ENCODE results near the gene SDF4. TPM values are rescaled to one million over a fixed set of nuclear protein-coding genes. Genes with fewer than 3 reads are reported as not detected.

Gene SDF4
- 100 to 1,000 TPM; 157 to 240 (median 194) TPM for polyA plus RNA-seq

- H3K27ac Mint-ChIP-seq = peak within 1 kb of the TSS; percentile 85 to 93 (median 91)
- peak within 1 kb of the TSS; percentile 90 to 95 (median 92) for H3K4me3 Mint-ChIP-seq
- no peaks in the 10 kb centered on the region for H3K9me3 Mint-ChIP-seq
- DNase-seq = peak; percentile 96 to 97 (median 97)
- peaks cover 36 to 42% of the 10 kb centered on the region in 2 donors for H3K4me1 Mint-ChIP-seq
- peaks cover 8 to 21% (median 14%) of the 10 kb centered on the region in 3 donors for H3K27me3 Mint-ChIP-seq (ENCODE audit: low read depth in 3 of 3)
- H3K36me3 Mint-ChIP-seq = peaks cover 0 to 10% (median 0%) of the 10 kb centered on the region in 3 donors
These were observed at the start of gene SDF4 for GRCh38 chr1:1231400-1232207. SDF4 (minus strand) TSS chr1:1232001; CDS start chr1:1228772, 3,229 bp downstream.

- H3K27me3 Mint-ChIP-seq (ENCODE audit: low read depth in 3 of 3) = peaks cover 1 to 2% (median 1%) of the 10 kb centered on the region in 3 donors
- no peaks in the 10 kb centered on the region for H3K36me3 Mint-ChIP-seq
- no peaks in the 10 kb centered on the region for H3K9me3 Mint-ChIP-seq
- H3K27ac Mint-ChIP-seq = no peak overlapping the region
- H3K4me3 Mint-ChIP-seq = no peak overlapping the region
- H3K4me1 Mint-ChIP-seq = no peaks in the 10 kb centered on the region
- no peak for DNase-seq
These were observed 49.1 kb upstream of the SDF4 start for GRCh38 chr1:1280782-1281481.

GRCh38 chr1:1279028-1279427 is 47.2 kb upstream of the SDF4 start:
- Mint-ChIP-seq H3K36me3 (no peaks in the 10 kb centered on the region), H3K27me3 (ENCODE audit: low read depth in 3 of 3) (peaks cover 0 to 2% (median 1%) of the 10 kb centered on the region in 3 donors), H3K9me3 (no peaks in the 10 kb centered on the region), H3K27ac (no peak overlapping the region), H3K4me3 (no peak overlapping the region), H3K4me1 (no peaks in the 10 kb centered on the region)
- DNase-seq = no peak

GRCh38 chr1:1278620-1279019 is 46.8 kb upstream of the SDF4 start:
- no peak overlapping the region for H3K4me3 Mint-ChIP-seq
- peaks cover 0 to 2% (median 1%) of the 10 kb centered on the region in 3 donors for H3K27me3 Mint-ChIP-seq (ENCODE audit: low read depth in 3 of 3)
- DNase-seq = no peak
- H3K4me1 Mint-ChIP-seq = no peaks in the 10 kb centered on the region
- H3K27ac Mint-ChIP-seq = no peak overlapping the region
- H3K9me3 Mint-ChIP-seq = no peaks in the 10 kb centered on the region
- H3K36me3 Mint-ChIP-seq = no peaks in the 10 kb centered on the region

- peaks cover 22 to 23% of the 10 kb centered on the region in 2 donors for H3K4me1 Mint-ChIP-seq
These were observed 44.0 kb upstream of the SDF4 start for GRCh38 chr1:1275836-1276235.

DNA sequence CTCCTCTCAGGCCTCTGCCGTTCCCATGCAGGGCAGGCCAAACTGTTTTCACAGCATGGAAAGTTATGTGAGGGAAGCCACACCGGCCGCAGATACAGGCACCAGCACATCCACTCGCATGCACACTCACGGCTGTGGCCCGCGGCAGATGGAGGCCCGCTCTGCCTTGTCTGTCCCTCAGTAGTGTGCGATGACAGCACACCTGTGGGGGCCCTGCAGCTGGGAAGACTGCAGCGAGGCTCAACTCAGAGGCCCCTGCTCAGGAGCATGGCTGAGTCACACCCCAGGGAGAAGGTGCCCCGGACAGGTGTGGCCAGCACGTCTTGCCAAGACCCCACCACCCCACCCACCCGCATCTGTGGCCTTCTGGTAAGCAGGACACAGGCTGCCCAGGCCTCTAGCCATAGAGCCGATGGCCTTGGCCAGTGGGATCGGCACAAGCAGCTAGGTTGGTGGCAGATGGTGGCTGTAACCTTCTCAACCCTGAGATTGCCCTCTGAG is 43.2 kb upstream of the SDF4 start:
- H3K27ac Mint-ChIP-seq = peak overlapping the region in 1 of 6 donors; percentile 58
- H3K4me1 Mint-ChIP-seq = peaks cover 30 to 31% of the 10 kb centered on the region in 2 donors
- H3K4me3 Mint-ChIP-seq = peak overlapping the region; percentile 48 to 72 (median 66)
- H3K9me3 Mint-ChIP-seq = no peaks in the 10 kb centered on the region
- no peak for DNase-seq
- peaks cover 0 to 6% (median 0%) of the 10 kb centered on the region in 3 donors for H3K36me3 Mint-ChIP-seq
- H3K27me3 Mint-ChIP-seq (ENCODE audit: low read depth in 3 of 3) = peaks cover 4 to 6% (median 5%) of the 10 kb centered on the region in 3 donors

More at GRCh38 chr1:1275836-1276235, 44.0 kb upstream of the SDF4 start:
- no peaks in the 10 kb centered on the region for H3K9me3 Mint-ChIP-seq
- DNase-seq = no peak
- peaks cover 3 to 6% (median 3%) of the 10 kb centered on the region in 3 donors for H3K27me3 Mint-ChIP-seq (ENCODE audit: low read depth in 3 of 3)
- peak overlapping the region in 3 of 6 donors; percentile 35 to 73 (median 55) for H3K27ac Mint-ChIP-seq
- H3K36me3 Mint-ChIP-seq = no peaks in the 10 kb centered on the region
- peak overlapping the region in 4 of 5 donors; percentile 50 to 74 (median 62) for H3K4me3 Mint-ChIP-seq

DNA sequence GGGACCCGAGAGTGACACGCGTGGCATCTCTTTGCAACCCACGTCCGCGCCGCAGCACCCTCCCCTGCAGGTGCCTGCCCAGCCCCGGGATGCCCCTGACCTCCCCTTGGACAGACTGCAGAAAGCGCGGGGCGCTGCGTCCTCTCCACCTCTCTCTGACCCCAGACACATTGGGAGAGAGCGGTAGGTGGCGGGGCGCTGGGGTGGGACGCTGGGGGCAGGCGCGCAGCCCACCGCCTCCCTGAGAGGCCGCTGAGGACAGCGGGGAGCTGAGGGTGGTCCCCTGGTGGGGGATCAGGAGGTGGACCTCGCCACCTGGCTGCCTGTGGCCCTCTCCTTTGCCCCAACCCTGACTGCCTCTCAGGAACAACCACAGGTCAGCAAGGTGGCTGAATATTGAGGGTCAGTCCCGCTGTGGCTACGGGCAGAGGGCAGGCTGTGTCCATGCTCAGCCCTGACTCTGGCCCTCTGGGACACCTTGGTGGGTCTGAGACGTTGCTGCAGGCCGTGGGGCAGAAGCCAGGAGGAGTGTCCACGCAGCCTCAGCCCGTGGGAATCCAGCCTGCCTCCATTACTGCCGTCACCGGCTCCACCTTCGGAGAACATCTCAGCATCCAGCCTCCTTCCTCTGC is 42.6 kb upstream of the SDF4 start:
- Mint-ChIP-seq H3K4me3 (peak overlapping the region; percentile 48 to 72 (median 66)), H3K27me3 (ENCODE audit: low read depth in 3 of 3) (peaks cover 4 to 5% (median 4%) of the 10 kb centered on the region in 3 donors)

GRCh38 chr1:1273512-1274298 is 41.9 kb upstream of the SDF4 start, which contains the start of gene UBE2J2:
UBE2J2 (minus strand) TSS chr1:1273854; CDS start chr1:1267992, 5,862 bp downstream.
- Mint-ChIP-seq H3K4me3 (peak within 1 kb of the TSS; percentile 84 to 90 (median 86)), H3K4me1 (peaks cover 35 to 36% of the 10 kb centered on the region in 2 donors), H3K27me3 (ENCODE audit: low read depth in 3 of 3) (peaks cover 3 to 4% (median 4%) of the 10 kb centered on the region in 3 donors), H3K9me3 (no peaks in the 10 kb centered on the region), H3K27ac (peak within 1 kb of the TSS; percentile 81 to 92 (median 86)), H3K36me3 (peaks cover 0 to 7% (median 0%) of the 10 kb centered on the region in 3 donors)
- DNase-seq = peak; percentile 88 to 92 (median 91)

More for the DNA sequence above, 42.6 kb upstream of the SDF4 start:
- peaks cover 0 to 7% (median 0%) of the 10 kb centered on the region in 3 donors for H3K36me3 Mint-ChIP-seq
- H3K9me3 Mint-ChIP-seq = no peaks in the 10 kb centered on the region
- peak overlapping the region in 1 of 6 donors; percentile 58 for H3K27ac Mint-ChIP-seq
- peaks cover 35 to 36% of the 10 kb centered on the region in 2 donors for H3K4me1 Mint-ChIP-seq
- DNase-seq = no peak

DNA sequence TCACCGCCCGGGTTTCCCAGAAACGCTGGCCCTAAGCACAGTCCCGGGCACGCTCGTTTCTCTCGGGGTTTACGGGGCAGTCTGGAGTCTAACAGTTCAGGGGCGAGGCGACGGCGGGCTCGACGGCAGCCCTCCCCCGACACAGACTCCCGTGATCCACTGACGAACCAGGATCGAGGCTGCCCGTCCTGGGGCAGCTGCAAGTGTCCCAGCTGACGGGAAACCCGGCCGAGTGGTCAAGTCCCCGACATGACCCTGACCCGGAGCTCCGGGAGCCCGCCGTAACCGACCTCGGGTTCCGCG is 41.4 kb upstream of the SDF4 start:
- DNase-seq = no peak
- no peaks in the 10 kb centered on the region for H3K9me3 Mint-ChIP-seq
- H3K27ac Mint-ChIP-seq = peak overlapping the region; percentile 81 to 92 (median 86)
- H3K4me1 Mint-ChIP-seq = peaks cover 38% of the 10 kb centered on the region in 2 donors
- peaks cover 0 to 7% (median 0%) of the 10 kb centered on the region in 3 donors for H3K36me3 Mint-ChIP-seq
- H3K4me3 Mint-ChIP-seq = peak overlapping the region; percentile 84 to 90 (median 86)
- peaks cover 3 to 4% (median 4%) of the 10 kb centered on the region in 3 donors for H3K27me3 Mint-ChIP-seq (ENCODE audit: low read depth in 3 of 3)

DNA sequence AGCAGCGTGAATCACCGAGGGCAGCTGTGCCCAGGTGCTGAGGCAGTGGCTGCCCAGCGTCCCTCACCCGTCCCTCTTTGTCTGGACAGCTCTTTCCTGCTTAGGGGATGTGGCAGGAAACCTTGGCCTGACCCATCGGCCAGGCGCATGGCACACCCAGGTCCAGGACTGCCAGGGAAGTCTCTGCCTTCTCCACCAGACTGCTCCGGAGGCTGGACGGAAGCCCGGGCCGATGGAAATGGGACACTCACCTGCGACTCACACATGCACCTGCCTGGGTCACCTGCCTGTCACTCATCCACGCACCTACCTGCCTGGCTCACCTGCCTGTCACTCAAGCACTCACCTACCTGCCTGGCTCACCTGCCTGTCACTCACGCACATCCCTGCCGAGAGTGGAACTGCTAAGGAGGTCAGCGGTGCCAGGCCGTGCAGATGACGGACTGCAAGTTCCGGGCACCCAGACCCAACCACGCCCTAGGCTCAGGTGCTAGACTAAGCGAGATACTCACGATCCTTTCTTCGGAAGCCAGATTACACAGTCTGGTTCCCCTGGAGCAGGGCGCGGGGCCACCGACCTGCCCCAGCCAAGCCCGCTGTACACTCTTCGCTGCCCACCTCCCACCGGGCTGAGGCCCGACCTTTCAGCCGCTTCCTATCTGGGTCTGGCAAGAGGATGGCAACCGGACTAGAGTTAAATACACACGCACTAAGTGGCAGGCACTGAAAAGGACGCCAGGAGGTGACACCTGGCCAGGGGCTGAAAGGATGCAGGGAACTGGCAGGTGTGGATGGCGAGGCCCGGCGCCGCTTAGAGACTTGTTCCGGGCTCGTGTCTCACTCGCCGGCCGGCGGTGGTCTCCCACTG is 40.8 kb upstream of the SDF4 start:
- Mint-ChIP-seq H3K27me3 (ENCODE audit: low read depth in 3 of 3) (peaks cover 3 to 4% (median 4%) of the 10 kb centered on the region in 3 donors), H3K4me1 (peaks cover 41% of the 10 kb centered on the region in 2 donors), H3K27ac (peak overlapping the region; percentile 81 to 92 (median 87)), H3K4me3 (peak overlapping the region; percentile 84 to 90 (median 86)), H3K9me3 (no peaks in the 10 kb centered on the region), H3K36me3 (peaks cover 0 to 7% (median 0%) of the 10 kb centered on the region in 3 donors)
- peak in 1 of 3 donors; percentile 16 for DNase-seq

DNA sequence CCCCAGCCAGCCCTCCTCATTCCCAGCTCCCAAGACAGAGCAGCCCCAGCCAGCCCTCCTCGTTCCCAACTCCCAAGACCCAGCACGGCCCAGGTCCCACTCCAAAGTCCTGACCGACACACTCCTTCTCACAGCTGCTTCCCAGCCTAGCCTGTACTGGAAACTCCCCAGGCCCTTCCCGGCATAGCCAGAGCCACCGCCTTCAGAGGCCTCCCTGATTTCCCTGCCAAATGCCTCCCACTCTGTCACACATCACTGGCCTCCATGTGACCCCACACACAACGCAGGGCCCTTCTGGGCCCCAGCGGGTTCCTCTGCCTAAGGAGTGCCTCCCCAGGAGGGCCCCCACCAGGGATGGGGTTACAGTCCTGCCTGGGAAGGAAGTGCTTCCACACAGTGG is 39.0 kb upstream of the SDF4 start:
- peaks cover 0 to 7% (median 0%) of the 10 kb centered on the region in 3 donors for H3K36me3 Mint-ChIP-seq
- H3K4me1 Mint-ChIP-seq = peaks cover 41 to 46% of the 10 kb centered on the region in 2 donors
- H3K9me3 Mint-ChIP-seq = no peaks in the 10 kb centered on the region
- no peak for DNase-seq
- H3K27me3 Mint-ChIP-seq (ENCODE audit: low read depth in 3 of 3) = peaks cover 3 to 4% (median 4%) of the 10 kb centered on the region in 3 donors
- peak overlapping the region in 4 of 5 donors; percentile 49 to 90 (median 80) for H3K4me3 Mint-ChIP-seq
- peak overlapping the region; percentile 51 to 85 (median 61) for H3K27ac Mint-ChIP-seq

DNA sequence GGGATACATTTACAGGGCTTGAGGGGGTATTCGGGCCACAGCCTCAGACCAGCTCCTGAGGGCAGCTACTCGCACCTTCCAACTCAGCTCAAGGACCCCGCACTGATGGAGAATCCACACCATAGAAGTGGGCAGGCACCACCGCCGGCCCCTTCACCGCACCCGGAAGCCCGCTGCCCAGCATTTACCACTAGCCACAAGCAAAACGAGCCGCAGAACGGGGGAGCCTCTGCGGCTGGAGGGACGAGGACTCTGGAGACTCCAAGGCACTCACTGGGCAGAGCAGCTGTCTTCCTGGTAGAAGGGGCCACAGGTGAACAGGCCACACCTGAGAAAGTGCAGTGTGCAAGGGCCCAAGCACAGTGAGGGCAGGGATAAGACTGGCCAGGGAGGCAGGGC is 36.5 kb upstream of the SDF4 start:
- Mint-ChIP-seq H3K4me1 (peaks cover 41 to 49% of the 10 kb centered on the region in 2 donors), H3K27me3 (ENCODE audit: low read depth in 3 of 3) (peaks cover 3 to 6% (median 4%) of the 10 kb centered on the region in 3 donors), H3K9me3 (no peaks in the 10 kb centered on the region), H3K27ac (peak overlapping the region in 1 of 6 donors; percentile 67), H3K4me3 (no peak overlapping the region), H3K36me3 (peaks cover 0 to 11% (median 0%) of the 10 kb centered on the region in 3 donors)
- DNase-seq = no peak
